ENCODE measurements around the gene TLE6.
"Not testable (repeated sequence)": the region's sequence is repeated elsewhere in the genome, so short reads cannot be mapped to it uniquely, and the experiment has no call there.

The TLE6 gene

DNA sequence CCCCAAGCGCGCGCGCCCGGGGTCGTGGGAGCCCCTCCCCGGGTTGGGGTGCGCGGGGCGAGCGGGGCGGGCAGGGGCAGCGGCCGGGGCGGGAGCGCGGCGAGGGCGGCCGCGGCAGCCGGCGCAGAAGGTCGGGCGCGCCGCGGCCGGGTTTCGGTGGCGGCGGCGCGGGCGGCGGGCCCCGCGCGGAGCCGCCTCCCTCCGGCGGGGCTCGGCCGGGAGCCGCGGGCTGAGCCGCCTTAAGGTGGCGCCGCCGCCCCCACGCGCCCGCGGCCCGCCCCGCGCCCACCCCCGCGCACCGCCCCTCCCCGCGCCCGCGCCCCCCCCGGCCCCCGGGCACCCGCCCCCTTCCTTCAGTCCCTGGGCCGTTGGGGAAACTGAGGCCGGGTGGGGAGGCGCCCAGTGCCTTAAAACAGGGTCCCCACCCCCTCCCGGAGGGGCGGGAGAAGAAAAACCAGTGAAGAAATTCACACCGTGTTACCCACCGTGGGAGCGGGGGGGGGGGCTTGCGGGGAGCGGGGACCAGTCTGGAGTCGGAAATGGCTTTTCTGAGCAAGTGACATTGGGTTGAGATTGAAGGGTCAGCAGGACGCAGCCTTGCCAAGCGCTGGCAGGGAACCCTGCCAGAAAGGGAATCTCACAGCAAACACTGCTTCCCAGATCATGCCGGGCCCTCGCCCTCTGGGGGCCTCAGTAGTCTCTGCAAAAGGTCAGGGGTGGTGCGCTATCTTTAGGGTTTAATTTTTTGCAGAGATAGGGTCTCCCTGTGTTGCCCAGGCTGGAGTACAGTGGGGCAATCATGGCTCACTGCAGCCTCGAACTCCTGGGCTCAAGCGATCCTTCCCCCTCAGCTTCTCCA, 51.9 kb downstream of the TLE6 start, which contains the start of gene TLE2:
Gene TLE2 (minus strand): TSS at position 216 of the 859 bp plus-strand sequence. CDS start 376 bp downstream, outside the sequence.
- DNase-seq, result no peak

DNA sequence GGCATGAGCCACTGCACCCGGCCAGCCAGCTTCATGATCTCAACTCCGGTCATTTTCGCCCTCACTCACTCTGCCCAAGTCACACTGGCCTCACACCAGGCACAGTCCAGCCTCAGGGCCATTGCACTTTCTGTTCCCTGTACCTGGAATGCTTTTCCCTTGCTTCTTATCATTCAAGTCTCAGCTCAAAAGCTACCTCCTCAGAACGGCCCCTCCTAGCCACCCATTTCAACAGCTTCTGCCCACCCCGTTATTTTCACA, 54.2 kb downstream of the TLE6 start:
- DNase-seq, result no peak

DNA sequence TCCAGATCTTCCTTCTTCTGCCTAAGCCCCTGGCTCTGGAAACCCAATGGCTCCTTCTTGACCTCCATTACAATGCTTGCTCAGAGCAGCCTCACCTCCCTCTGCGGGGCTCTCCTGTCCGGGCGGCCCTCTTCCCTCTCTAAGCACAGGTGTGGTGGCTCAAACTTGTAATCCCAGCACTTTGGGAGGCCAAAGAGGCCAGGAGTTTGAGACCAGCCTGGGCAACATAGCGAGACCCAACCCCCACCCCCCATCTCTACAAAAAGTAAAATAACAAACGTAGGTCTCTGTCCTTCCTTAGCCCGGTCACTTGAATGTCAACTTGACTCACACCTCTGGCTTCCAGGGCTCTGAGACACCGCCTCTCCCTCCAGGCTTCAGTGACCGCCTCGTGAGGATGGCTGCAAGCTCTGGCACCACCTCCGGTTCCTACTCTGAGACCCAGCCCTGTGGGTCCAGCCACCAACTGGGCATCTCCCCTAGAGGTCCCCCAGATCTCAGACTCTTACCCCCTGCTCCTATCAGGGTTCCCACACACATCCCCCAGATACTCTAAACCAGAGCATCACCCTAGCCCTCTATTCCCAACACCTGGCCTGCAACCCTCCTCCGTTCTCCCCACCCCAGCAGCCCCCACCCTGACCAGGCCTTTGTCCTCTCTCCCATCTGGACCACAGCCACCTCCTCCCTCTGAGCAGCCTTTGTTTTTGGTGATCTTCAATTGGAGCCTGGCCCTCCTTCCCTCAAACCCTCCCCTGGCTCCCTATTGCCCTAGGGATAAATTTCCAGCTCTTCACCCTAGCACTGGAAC, 56.4 kb downstream of the TLE6 start:
- no peak for DNase-seq

DNA sequence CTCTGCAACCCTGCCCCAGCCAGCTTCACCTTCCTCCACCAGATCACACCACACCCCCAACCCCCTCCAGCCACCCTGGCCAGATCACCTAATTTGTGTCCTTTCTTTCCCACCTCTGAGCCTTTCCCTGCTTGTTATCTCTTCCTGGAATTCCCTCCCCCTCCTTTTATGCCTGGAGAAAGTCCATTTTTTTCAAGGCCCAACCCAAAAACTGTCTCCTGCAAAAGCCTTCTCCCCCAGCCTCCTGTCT, 57.0 kb downstream of the TLE6 start:
- DNase-seq, result no peak

DNA sequence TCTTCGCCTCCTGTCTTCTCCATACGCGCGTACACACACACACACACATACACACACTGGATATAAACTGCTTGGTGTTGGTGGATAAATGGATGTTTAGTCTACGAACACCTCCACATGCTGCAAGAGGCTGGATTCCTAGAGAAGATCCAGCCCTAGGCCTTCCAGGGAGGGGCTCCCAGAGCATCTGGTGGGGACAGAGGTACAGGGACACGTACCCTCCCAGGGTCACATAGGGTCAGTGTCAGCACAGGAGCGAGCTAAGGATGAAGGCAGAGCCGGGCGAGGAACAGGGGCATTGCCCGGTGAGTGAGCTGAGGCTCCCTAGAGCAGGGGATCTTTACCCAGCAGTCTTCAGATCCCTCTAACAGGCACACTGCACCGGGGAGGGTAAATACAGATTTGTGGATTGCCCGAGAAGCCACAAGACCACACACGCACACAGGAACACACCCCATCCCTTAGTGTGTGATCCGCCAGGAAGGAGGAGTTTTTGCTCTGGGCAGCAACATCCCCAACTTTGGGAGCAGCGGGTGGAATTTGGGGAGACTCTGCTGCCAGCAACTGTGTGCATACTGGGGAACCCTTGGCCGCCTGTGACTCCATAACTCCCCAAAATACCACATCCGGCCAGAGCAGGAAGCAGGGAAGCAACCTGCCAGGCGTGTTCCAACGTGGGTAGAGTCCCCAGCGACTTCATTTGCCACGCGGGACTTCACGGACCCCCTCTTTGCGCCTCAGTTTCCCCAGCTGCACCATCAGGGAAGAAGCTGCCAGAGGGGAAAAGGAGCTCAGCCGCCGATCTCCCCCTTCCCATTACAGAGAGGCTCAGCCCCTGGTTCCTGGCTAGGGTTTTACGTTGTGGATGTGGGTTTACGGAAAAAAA, 57.5 kb downstream of the TLE6 start:
- DNase-seq, result peak; percentile 39

DNA sequence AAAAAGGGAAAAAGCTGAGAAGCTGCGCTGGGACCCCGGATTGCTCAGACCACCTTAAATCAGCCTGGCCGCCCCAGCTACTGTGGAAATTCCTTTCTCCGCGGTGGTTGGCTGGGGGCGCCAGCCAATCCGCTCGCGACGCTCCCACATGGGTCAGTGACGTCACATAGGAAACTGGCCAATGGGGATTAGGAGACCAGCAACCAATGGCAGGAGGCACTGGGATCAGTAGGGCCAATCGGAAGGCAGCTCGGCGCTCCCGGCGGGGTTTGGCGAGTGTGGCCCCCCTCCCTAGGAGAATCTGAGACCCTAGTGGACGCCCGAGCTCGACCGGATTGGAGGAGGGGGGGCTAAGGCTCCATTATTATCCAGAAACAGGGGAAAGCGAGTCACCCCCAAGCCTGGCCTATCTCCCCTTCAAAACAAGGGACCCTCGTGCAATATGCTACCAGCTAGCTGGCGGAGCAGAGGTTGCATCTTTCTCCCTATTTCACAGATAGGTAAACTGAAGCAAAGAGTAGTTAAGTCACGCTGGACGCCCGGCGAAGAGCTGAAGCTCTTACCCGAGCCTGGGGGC, 58.3 kb downstream of the TLE6 start:
- DNase-seq, result peak; percentile 88

DNA sequence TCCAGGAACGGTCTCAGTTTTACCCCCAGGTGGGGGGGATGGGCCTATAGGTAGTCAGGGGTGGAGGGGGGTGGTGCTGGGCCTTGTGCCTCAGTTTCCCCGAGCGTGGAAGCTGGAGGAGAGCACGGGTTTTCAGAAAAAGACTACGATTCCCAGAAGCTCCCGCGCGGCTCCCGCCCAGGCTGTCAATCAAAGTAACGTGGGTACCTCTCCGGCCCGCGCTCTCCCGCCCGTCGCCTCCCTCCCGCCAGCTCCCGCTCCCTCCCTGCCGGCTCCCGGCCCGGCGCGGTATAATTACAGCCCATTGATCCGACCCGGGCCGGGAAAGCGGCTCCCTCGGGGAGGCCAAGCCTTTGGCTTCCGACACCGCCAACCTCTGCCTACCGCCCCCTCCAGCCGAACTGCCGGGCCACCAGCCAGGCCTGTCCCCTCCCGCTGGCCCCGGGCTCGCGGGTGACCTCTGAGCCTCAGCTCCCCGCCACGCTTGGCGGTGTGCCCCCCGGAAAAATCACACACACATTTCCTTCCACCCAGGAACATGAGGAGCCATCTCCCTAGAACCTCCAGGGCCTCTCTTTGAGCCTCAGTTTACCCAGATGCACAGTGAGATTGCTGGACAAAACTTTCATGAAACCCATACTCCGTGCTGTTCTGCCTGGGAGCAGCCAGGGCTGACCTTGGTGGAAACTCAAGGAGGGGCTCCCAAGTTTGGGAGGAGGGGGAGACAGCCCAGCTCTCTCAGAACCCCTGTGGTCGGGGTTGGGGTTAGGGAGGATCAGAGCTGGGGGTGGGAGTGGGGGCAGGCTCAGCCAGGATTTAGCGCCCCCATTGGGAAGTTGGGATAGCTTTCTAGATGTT, 59.0 kb downstream of the TLE6 start:
- peak; percentile 74 for DNase-seq

DNA sequence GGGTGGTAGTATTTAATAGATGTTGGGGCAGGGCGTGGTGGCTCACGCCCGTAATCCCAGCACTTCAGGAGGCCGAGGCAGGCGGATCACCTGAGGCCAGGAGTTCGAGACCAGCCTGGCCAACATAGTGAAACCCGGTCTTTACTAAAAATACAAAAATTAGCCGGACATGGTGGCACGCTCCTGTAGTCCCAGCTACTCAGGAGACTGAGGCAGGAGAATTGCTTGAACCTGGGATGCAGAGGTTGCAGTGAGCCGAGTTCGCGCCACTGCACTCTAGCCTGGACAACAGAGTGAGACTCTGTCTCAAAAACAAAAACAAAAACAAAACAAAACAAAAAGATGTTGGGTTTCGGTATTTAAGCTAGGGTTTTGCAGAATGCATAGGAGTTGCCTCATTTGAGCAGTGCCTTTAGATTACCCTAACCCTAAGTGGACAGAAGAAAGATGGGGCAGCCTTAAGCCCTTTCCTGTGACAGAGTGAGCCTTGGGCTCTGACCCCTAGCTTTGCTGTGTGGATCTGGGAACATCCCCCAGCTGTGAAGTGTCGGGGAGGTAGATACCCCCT, 59.7 kb downstream of the TLE6 start:
- not testable (repeated sequence) for DNase-seq

DNA sequence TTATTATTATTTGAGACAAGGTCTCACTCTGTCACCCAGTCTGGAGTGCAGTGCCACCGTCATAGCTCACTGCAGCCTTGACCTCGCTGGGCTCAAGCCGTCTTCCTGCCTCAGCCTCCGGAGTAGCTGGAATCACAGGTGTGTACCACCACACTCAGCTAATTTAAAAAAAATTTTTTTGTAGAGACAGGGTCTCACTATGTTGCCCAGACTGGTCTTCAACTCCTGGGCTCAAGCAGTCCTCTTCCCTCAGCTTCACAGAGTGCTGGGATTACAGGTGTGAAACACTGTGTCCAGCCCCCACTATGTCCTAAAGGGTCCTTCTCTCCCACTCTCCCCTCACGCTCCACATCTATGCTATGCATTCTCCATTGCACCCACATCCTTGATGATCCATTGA, 60.9 kb downstream of the TLE6 start:
- DNase-seq, result no peak

DNA sequence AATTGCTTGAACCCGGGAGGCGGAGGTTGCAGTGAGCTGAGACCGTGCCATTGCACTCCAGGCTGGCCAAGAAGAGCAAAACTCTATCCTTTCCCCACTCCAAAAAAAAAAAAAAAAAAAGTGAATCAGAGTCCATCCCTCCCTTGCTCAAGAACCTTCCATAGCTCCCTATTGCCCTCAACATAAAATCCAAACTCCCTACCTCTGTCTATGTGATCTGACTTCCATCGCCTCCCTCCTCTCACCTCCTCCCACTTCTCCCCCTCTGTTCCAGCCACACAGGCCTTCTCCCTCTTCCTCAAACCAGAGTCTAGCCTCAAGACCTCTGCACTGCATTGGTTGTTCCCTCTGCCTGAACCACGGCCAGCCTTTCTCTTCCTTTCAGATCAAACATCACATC, 61.8 kb downstream of the TLE6 start:
- no peak for DNase-seq

DNA sequence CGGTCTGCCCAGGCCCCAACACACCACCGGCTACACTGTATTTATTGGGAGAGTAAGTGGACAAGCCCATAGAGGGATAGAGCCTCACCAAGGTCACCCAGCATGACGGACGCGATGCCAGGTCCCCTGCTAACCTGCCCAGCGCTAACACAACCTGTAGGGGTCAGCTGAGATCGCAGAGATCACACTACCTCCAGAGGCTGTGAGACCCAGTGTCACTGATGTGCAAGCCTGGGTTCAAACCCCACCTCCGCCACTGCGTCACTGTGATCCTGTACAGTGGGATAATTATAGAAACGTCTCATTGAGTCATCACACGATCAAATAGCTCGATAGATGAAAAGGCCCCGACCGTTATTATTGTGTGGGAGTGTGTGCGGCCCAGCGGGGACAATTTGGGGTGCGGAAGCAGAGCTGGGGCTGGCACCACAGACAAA, 62.3 kb downstream of the TLE6 start:
- DNase-seq, result no peak

DNA sequence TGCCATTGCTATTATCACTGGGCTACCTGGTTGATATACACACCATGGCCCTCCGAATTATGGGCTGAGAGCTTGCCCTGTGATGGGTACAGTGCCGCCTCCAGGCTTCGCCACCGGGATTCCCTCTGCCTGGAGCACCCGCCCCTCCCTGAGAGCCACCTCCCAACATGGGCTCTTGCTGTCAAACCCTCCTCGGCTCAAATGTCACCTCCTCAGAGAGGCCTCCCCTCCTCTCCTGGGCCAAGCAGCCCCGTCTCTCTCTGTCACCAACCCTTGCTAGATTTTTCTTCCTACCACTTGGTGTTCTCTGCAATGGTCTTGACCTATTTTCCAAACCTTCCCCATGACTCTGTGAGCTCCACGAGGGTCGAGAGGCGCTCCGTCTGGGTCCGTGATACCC, 64.0 kb downstream of the TLE6 start:
- no peak for DNase-seq

DNA sequence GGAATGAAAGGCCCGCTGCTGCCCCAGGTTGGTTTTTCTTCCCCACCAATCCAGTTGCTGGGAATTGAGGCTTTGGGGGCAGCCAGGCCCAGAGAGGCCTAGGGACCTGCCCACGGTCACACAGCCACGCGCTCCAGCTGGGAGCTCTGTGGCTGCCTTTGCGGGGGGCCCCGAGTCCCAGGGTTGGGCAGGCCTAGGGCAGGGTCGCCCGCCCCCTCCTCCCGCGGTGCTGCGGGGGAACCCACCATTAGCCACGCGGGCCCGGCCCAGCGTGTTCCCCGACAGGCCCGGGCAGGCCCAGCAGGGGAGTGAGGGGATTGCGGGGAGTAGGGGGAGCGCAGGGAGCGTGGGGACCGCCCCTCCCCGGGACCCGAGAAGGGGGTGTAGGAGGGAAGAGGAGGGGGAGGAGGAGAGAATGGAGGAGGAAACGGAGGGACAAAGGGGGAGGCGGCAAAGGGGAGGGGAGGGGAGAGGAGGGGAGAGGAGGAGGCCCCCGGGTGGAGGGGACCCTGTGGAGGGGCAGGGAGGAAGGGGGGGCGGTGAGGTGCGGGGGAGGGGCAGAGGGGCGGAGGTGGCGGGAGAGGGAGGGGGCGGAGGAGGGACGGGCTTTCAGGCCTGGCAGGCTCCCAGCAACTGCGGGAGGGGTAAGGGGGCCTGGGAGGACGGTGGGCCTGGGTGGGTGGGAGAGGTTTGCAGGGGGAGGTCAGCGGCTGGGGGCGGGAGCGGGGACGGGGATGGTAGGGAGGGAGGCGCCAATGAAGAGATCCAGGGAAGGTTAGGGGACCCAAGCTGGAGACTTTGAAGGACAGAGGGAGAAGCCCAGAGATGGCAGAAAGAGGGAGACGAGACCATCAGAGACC, 64.6 kb downstream of the TLE6 start:
- no peak for DNase-seq

DNA sequence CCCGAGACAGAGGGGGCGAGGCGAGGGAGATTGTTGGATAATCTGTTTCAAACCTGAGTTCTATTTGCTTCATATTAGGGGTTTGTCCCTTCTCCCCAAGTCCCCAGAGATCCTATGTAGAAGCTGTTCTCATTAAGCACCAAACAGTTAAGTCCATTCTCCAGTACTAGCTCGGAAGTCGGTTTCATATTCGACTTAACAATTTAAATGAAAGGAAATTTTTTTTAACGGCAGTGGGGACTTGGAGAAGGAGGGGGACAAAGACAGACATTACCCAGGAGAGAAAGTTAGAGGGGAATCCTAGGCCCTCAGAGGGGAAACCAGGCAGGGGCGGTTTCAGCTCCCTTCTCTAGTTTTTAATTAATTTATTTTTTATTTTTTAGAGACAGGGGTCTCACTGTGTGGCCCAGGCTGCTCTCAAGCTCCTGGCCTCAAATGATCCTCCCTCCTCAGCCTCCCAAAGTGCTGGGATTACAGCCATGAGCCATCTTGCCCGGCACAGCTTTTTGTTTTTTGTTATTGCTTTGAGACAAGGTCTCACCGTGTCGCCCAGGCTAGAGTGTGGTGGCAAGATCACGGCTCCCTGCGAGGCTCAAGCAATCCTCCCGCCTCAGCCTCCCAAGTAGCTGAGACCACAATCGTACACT, 65.4 kb downstream of the TLE6 start:
- no peak for DNase-seq
